ENCODE results near the gene MPV17L2.
A peak's percentile ranks its signal among the peaks of the same experiment; 100 is the strongest.
"Not testable (repeated sequence)": the region's sequence is repeated elsewhere in the genome, so short reads cannot be mapped to it uniquely, and the experiment has no call there.

MPV17L2 gene

DNA sequence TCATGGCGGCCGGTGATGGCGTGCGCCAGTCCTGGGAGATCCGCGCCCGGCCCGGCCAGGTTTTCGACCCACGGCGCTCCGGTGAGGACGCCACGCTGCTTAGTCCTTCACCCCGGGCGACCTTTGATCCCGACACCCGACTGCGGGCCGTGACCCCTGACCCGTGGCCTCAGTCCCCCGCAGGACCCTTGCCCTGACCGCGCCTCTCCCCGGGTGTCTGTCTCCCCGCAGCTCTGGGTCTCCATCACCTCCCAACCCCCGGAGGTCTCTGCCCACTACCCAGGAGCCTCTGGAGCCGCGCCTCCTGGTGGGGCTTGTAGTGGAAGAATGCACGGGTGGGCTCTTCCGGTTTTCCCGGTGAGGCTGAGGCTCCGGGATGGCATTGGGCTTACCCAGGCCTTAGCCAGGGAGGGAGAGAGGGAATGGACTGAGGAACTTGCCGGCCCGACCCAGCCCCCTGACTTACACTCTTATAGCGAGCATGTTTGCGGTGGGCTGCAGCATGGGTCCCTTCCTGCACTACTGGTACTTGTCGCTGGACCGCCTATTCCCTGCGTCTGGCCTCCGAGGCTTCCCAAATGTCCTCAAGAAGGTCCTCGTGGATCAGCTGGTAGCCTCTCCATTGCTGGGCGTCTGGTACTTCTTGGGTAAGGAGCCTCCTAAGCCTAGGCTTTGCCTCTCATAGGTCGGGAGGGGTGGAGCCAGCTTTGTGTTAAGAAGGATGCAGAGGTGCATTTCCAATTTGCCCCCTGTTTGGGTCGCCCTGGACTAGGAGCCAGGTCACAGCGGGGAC is 566 bp downstream of the MPV17L2 start:
- no peak for DNase-seq (ENCODE audit: low read depth)

DNA sequence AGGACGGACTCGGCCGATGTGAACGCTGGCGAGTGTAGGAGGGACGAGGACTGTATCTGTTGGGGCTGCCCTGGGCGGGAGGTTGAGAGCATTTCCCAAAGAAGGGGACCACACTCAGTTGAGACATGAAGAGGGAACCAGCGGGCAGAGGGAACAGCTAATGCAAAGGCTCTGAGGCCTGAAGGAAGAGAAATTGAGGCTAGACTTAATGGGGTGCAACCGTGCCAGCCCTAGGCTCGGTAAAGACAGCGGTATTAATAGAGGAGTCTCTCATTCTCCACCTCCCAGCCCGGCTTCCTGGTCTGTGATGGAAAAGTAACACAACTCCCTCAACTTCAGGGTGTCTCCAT is 1.1 kb downstream of the MPV17L2 start:
- DNase-seq (ENCODE audit: low read depth): no peak

DNA sequence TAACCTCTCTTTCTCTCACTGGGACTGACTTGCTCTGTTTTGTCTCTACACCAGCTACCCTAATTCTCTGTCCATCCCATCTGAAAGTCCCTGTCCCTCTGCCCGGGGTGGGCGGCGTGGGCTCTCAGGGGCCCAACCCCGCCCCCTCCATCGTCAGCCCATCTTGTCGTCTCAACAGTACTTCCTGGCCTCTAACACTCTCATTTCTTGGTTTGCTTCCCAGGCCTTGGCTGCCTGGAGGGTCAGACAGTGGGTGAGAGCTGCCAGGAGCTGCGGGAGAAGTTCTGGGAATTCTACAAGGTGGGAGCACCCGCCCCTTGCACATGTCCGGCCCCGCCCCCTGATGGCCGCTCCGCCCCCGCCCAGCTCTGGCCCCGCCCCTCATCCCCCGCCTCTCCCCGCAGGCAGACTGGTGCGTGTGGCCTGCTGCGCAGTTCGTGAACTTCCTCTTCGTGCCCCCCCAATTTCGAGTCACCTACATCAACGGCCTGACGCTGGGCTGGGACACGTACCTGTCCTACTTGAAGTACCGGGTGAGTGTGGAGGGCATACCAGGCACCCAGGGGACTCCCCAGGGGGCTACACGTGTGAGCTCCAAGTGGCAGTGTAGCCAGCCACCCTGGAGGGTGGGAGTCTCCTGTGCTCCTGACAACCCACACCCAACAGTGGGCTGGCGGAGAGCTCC is 1.7 kb downstream of the MPV17L2 start:
- DNase-seq (ENCODE audit: low read depth): no peak

DNA sequence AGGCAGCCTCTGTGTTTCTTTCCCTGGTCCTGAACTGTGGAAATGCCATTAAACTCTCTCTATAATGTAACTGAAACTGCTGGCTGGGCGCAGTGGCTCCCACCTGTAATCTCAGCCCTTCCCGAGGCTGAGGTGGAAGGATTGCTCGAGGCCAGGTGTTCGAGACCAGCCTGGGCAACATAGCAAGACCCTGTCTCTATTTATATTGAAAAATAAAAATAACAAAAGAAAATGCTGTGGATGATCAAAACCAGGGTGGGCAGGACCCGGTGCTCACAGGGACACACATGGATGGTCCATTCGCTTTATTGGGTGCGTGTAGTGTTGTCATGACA is 3.5 kb downstream of the MPV17L2 start:
- no peak for DNase-seq (ENCODE audit: low read depth)

DNA sequence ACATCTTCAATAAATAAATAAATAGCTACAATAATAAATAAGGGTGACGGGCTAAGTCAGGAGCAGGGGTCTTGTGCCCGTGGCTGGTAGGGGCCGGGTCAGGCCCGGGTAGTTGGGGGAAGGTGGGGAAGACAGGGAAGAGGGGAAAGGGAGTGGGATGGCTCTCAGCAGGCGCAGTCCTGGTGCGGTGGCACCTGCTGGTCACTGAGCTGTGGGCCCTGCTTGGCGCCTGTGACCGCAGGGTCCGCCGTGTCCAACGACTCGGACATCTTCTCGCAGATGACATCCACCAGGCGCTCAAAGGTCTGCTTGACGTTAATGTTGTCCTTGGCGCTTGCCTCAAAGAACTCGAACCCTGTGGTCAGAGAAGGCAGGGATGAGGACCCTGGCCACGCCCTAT is 4.3 kb downstream of the MPV17L2 start:
- DNase-seq (ENCODE audit: low read depth): no peak

DNA sequence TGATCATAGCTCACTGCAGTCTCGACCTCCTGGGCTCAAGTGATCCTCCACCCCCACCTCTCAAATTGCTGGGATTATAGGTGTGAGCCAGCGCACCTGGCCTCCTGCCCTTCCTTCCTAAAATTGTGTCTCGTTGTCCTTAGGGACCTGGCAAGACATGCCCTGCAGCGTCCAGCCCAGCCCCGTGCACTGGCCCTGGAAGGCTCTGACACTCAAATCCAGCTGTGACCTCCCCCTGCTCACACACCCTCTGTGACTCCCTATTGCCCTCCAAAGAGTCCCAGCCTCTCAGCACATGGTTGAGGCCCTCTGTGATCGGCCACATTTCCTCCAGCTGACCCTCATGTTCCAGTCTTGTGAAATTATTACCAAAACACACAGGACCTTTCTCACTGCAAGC is 4.9 kb downstream of the MPV17L2 start:
- no peak for DNase-seq (ENCODE audit: low read depth)

DNA sequence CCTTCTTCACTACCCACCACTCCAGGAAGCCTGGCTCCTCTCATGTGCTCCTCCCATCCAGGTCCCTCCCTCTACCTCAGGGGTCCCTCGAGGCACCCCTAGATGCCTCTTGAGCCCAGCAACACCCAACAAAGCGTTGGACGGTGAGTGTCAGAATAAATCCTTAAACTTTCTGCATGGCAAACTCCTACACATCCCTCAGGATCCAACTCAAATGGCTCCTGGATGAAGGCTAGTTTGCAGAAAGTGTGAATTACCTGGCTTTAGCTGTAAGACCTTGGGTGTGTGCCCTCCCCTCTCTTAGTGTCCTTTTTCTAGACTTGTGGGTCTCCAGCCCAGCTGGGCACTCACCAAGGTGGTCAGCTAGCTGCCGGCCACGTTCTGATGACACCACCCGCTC is 5.4 kb downstream of the MPV17L2 start:
- no peak for DNase-seq (ENCODE audit: low read depth)

DNA sequence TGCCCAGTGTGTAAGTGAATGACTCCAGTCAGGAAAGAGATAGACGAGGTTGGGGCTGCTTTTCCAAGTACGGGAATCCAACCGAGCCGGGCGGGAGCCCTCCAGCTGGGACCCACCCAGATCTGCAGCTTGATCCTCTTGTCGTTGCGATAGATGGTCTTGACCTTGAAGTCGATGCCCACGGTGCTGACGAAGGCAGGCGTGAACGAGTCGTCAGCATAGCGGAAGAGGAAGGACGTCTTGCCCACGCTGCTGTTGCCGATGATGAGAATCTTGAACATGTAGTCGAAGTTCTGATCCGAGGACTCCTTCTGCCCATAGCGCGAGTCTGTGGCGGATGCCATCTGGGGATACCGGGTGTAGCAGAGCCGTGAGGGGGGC is 9.4 kb downstream of the MPV17L2 start:
- DNase-seq (ENCODE audit: low read depth): no peak

DNA sequence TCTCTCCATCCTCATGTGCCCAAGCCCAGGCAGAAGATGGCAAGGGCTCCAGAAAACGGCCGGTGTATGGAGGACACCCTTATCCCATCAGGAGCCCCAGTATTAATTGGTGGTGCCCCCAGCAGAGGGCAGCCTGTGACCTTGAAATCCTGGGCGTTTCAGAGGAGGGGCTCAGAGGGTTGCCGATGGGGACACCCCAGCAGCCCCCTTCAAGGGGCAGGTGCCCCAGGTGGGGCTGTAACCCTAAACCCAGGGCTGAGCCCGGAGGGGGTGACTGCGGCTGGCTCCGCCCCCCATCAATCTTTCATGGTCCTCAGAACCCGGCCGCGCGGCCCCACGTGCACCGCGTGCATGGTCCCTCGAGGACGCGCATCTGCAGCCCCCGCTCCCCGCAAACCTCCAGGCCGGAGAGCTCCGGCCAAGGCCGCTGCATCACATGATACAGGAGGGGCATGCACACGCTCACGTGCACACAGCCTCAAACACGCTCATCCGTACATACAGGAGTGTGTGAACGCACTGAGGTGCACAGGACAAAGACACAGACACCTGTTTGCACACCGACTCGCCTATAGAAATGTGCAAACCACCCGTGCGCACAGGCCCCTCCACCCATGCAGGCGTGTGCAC is 9.9 kb downstream of the MPV17L2 start:
- DNase-seq (ENCODE audit: low read depth): no peak

DNA sequence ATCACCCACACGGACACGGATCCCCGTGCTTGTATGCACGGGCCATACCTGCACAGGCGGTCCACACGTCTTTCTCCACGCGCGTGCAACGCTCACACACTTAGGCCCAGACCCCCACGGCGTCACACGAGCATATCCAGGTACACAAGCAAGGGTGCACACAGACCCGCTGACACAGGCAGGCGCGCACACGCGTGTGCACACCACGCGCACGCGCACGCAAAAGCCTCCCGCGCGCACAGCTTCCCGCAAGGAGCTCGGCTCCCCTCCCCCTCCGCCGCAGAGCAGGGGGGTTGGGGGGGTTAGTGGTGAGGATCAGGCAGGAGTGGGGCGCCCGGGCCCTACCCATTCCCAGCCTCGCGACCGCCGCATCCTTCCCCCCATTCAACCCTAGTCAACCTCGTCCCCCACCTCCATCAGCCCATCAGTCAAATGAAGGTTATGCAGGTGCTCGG is 10.4 kb downstream of the MPV17L2 start:
- DNase-seq (ENCODE audit: low read depth): no peak

DNA sequence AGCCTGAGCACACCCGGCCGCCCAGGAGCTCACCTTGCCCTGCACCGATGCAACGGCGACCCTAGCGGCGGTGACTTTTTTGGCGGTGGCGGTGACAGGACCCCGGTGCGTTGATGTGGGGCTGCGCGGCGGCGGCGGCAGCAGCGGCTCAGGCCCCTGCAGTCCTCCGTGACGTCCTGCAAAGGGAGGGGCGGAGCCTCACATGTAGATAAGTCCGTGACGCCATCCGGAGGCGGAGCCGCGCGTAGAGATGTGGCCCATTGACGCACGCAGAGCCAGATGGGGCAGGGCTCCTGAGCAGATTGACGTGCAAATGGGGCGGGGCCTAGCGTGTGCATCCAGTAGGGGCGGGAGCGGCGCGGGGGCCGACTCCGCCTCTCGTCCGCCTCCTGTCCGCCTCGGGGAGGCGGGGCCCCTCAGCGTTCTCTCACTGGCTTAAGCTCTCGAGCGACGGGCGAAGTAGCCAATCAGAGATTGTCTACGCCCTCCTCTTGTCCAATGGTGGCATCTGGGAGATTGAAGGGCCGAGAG is 10.9 kb downstream of the MPV17L2 start, which contains the start of gene RAB3A:
RAB3A (minus strand) TSS at position 180 of the 531 bp plus-strand sequence. CDS start 1,302 bp downstream, outside the sequence.
- peak; percentile 99 for DNase-seq (ENCODE audit: low read depth)

DNA sequence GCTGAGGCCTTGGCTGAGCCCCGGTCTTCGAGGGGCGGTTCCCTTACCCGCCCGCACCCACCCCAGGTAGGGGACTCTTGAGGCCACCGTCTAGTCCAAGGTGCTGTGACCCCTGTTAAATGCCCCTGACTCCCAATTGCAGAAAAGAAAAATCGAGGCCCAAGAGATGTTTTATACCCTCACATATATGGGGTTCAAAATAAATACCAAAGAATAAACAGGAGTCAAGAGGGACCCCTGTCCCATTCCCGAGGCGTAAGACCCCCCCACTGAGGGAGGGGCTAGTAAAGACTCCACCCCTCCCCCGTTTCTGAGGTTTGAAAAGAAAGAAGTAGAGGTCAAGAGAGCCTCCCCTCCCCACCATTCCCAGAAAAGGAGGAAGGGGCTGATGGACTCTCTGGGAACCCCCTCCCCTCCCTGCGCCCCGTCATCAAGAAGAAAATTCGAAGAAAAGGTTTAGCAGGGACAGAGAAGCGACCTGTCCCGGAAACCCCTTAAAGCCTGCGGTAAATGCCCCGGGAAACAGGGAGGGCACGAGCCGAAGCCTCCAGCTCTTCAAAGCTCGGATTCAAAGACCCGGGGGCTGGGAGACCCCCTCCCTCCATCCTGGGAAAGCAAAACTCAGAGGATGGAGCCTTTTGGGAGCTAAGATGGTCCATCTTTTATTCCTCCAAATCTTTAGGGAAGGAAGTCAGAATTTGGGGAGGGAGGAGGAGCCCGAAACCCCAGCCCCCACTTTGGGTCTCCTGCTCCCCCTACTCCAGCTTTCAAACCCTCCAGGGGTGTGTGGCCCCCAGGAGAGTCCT is 11.6 kb downstream of the MPV17L2 start:
- no peak for DNase-seq (ENCODE audit: low read depth)

DNA sequence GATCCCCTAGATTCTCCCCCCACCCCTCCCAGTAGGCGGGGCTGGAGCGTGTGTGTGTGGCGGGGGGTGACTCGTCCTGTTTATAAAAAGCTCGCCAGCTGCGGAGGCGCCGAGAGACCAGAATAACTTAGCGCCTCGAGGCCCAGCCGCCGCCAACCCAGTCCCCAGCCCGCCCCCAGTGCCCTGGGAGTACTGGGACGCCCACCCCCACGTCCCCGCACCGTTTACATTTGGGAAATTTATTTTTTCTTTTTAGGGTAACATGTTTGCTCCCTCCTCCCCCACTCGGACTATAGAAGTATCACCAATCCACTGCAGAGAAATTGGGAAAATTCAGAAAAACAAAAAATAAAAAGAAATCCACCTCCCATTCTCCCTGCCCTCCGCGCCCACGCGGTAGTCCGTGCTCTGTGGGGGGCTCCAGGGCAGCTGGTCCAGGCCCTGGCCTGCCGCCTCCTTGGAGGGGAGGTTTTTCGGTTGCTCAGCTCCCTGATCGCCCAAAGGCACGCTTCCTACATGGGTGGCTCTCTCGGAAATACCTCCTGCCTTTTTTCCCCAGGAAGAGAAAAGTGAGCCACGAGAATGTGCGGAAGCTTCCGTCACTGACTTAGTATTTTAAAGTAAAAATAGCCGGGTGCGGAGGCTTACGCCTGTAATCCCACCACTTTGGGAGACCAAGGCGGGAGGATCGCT is 12.3 kb downstream of the MPV17L2 start:
- peak; percentile 50 for DNase-seq (ENCODE audit: low read depth)

DNA sequence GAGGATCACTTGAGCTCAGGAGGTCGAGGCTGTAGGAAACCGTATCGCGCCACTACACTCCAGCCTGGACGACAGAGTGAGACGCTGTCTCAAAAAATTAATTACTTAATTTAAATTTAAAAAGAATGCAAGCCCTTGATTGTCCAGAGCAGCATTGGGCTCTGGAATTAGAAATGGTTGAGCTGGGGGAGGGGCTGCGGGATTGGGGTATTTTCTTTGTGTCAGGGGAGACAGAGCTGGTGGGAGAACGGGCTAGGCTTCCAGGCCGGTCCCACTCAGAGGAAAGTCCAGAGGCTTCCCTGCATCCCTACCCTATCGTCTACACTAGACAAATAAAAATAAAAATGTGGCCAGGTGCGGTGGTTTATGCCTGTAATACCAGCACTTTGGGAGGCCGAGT is 13.0 kb downstream of the MPV17L2 start:
- DNase-seq (ENCODE audit: low read depth): no peak

DNA sequence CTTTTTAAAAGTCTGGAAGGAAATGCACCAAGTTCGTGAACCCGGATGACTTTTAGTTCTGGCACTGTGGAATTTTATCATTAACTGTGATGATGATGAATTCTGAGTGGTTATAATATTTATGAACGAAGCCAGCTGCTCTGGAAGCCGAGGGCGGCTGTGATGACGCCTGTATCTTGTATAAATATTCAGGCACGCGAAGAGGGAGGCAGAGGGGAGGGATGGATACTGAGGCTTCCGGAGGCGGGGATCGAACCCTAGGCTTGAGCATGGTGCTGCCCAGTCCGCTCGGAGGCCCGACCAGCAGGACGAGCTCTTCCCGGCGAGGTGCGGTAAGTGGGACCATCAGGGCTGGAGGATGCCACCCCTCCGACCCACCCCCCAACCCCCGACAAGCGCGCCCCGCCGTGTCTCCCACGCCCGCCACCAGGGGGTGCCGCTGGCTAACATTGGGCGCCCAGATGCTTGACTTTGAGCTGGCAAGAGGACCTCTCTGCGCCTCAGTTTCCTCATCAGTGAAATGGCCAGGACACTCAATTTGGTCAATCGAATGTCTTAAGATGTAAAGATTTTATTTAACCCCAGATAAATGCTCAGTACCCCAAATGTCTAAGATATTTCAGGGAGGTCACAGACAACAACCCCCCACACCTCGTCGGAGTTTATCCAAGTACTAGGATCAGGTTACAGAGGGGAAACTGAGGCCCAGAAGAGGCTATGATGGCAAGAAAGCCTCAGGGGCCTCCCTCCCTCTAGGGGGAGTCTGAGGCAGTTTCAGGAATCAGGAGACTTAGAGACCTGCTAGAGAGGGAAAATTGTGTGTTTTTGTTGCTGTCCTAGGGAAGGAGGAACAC is 15.3 kb downstream of the MPV17L2 start:
- DNase-seq (ENCODE audit: low read depth): no peak

DNA sequence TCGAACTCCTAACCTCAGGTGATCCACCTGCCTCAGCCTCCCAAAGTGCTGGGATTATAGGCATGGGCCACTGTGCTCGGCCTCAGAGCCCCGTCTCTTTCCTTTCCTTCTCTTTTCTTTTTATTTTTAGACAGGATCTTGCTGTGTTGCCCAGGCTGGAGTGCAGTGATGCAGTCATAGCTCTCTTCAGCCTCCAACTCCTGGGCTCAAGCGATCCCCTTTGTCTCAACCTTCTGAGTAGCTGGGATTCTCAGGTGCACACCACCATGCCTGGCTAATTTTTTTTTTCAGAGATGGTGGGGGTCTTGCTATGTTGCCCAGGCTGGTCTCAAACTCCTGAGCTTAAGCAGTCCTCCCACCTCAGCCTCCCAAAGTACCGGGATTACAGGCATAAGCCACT is 16.9 kb downstream of the MPV17L2 start:
- DNase-seq (ENCODE audit: low read depth): not testable (repeated sequence)

DNA sequence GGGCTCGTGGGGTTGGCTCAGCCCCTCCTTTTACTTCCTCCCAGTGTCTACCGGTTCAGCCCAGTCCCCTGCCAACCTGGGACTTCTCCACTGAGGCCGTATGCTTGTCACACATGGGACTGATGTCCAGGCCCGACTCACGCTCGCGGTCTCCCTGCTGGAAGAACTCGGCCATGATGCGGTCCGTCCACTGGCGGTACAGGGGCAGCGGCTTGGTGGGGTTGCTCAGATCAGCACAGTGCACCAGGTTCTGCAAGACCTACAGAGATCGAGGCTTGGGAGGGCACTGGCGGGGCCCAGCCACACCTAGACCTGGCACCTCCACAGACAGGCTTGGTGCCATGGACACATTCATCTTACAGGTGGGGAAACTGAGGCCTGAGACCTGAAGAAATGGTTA is 18.7 kb downstream of the MPV17L2 start:
- no peak for DNase-seq (ENCODE audit: low read depth)

DNA sequence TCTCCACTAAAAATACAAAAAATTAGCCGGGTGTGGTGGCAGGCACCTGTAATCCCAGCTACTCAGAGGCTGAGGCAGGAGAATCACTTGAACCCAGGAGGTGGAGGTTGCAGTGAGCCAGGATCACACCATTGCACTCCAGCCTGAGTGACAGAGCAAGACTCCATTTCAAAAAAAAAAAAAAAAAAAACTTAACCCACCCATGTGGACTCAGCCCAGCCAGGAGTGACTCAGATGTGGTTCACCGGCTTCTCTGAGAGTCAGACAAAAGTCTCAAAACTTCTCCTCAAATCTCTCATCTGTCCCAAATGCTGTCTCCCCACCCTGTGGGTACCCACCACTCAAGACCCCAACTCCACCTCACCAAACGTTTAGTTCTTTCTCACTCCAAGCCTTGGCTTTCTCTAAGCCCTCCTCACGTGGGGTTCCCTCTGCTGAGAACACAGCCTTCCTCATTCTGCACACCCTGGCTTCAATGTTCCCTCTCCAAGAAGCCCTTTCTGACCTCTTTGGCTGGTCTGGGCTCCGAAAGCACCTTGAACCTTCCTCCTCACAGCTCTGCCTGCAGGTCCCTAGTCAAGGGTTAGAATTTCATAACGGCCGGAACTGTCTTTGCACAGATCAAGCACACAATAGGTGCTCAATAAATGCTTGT is 21.9 kb downstream of the MPV17L2 start:
- DNase-seq (ENCODE audit: low read depth): no peak

DNA sequence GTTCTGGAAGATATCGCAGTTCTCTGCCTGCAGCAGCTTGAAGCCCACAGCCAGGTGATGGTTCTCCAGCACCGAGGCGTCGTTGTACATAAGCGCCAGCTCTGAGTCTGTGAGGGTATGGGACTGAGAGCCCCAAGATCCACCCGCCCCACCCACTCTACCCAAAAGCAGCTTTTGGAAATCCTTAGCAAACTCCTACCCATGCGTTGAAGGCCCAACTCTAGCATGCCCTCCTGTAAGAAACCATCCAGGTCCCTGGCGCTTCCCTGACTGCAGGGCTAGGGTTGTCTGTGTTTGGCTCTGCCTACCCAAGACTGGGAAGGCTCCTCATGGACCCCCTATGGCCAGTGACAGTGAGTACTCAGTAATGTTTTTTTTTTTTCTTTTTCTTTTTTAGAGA is 23.8 kb downstream of the MPV17L2 start:
- DNase-seq (ENCODE audit: low read depth): no peak

DNA sequence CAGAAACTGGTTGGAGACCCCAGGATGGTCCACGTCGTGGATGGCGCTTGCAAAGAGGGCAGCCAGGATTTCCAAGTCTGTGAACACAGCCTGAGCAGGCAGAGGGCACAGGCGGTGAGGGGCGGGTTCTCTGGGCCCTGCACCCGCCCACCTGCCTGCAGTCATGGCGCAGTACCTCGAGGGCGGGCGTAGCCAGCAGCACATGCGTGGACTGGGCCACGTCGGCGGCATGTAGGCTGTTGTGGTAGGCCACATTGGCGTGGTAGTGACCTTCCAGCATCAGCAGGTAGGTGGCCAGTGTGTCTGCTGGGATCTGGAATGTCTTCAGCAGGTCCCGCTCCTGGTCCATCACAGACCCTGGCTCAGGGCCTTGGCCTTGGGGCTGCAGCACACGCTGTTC is 25.1 kb downstream of the MPV17L2 start:
- DNase-seq (ENCODE audit: low read depth): no peak
